A673 (cell line): ENCODE measurements around the gene NAALADL2. TPM values are rescaled to one million over a fixed set of nuclear protein-coding genes. Genes with fewer than 3 reads are reported as not detected.

Source experiments
- BruUV-seq: library from RNA; stranded (reverse); fragments of 400-500 nt; replicated peaks from 2 replicates; lab custom pipeline; 2021; lab: Mats Ljungman, UMichigan
- CTCF ChIA-PET: fragments of 300-600 bp; sonication (Branson Sonifier 250); formaldehyde crosslinking; loops from one replicate; lab custom pipeline; 2022; ENCODE audit warnings: antibody characterized with exemption; lab: Charles Lee
- POLR2A ChIA-PET: fragments of 300-600 bp; sonication (Branson Sonifier 250); formaldehyde crosslinking; loops from one replicate; lab custom pipeline; 2022; ENCODE audit warnings: antibody characterized with exemption; ENCODE audit not compliant: low non-redundant PET; lab: Charles Lee
- DNase-seq: peaks from one replicate; pipeline ENCODE4 v3.0.0-alpha.2; 2015; ENCODE audit warnings: low spot score
- H3K27ac ChIP-seq: fragments of 200-600 bp; sonication (generic); 2 replicates; pipeline ENCODE4 v1.5.1; 2016; ENCODE audit warnings: mixed run types, low read depth, mild to moderate bottlenecking, mixed read lengths, antibody characterized with exemption, low read length; ENCODE audit not compliant: poor library complexity, severe bottlenecking
- H3K27me3 ChIP-seq: fragments of 200-600 bp; sonication (generic); replicated peaks from 2 replicates; pipeline ENCODE4 v1.6.1; 2017; ENCODE audit warnings: mixed run types, low read depth, mild to moderate bottlenecking, mixed read lengths, antibody characterized with exemption, low read length; ENCODE audit not compliant: insufficient read depth, poor library complexity
- H3K36me3 ChIP-seq: fragments of 200-600 bp; sonication (generic); 2 replicates; pipeline ENCODE4 v1.6.1; 2016; ENCODE audit warnings: mixed run types, mild to moderate bottlenecking, mixed read lengths, antibody characterized with exemption, low read length; ENCODE audit not compliant: insufficient read depth, poor library complexity, severe bottlenecking
- H3K4me1 ChIP-seq: fragments of 200-600 bp; sonication (generic); 2 replicates; pipeline ENCODE4 v1.6.1; 2017; ENCODE audit warnings: mixed run types, mild to moderate bottlenecking, mixed read lengths, antibody characterized with exemption, low read length; ENCODE audit not compliant: insufficient read depth, poor library complexity, severe bottlenecking
- H3K4me3 ChIP-seq: fragments of 200-600 bp; sonication (generic); 2 replicates; pipeline ENCODE4 v1.5.1; 2016; ENCODE audit warnings: low read depth, mixed run types, mild to moderate bottlenecking, mixed read lengths, low read length; ENCODE audit not compliant: poor library complexity, severe bottlenecking
- H3K9me3 ChIP-seq: fragments of 200-600 bp; sonication (generic); 2 replicates; pipeline ENCODE4 v1.6.1; 2016; ENCODE audit warnings: mixed run types, low read depth, mild to moderate bottlenecking, mixed read lengths, antibody characterized with exemption, low read length; ENCODE audit not compliant: poor library complexity, severe bottlenecking
- EZH2 ChIP-seq: fragments of 200-600 bp; sonication (generic); IDR thresholded peaks from 2 replicates; pipeline ENCODE4 v1.6.1; 2017; ENCODE audit warnings: borderline replicate concordance, low read depth, mild to moderate bottlenecking, mixed read lengths, antibody characterized with exemption, low read length; ENCODE audit not compliant: poor library complexity, severe bottlenecking
- intact Hi-C: fragments of 100-400 bp; cut with micrococcal nuclease; formaldehyde crosslinking; loops from one replicate; pipeline ENCODE4 v1.10.0; 2022; ENCODE audit not compliant: unreplicated experiment
- total RNA-seq: library from RNA; stranded (reverse); gene quantifications from 2 replicates; pipeline ENCODE4 v1.2.3, GENCODE V29; 2021
- TF ChIP-seq, protein P1 (sequence below): fragments of 300-800, 200-600 bp; sonication (generic); conservative IDR thresholded peaks from 2 replicates; pipeline ENCODE4 v1.5.1; 2017; ENCODE audit warnings: low read depth, mild to moderate bottlenecking, antibody characterized with exemption, low read length, moderate library complexity, mixed read lengths

Gene NAALADL2
- total RNA-seq, 1 experiment from 2014 or later, result 0.64 TPM

GRCh38 chr3:175619369-175619768 lies 760.2 kb downstream of the NAALADL2 start:
- intact Hi-C loops, result no loop called here
- H3K4me3 ChIP-seq, result no peak overlapping the region
- POLR2A ChIA-PET, result no interaction called here
- H3K4me1 ChIP-seq, result no peaks in the 10 kb centered on the region
- CTCF ChIA-PET, result no interaction called here
- TF ChIP-seq, protein P1, sequence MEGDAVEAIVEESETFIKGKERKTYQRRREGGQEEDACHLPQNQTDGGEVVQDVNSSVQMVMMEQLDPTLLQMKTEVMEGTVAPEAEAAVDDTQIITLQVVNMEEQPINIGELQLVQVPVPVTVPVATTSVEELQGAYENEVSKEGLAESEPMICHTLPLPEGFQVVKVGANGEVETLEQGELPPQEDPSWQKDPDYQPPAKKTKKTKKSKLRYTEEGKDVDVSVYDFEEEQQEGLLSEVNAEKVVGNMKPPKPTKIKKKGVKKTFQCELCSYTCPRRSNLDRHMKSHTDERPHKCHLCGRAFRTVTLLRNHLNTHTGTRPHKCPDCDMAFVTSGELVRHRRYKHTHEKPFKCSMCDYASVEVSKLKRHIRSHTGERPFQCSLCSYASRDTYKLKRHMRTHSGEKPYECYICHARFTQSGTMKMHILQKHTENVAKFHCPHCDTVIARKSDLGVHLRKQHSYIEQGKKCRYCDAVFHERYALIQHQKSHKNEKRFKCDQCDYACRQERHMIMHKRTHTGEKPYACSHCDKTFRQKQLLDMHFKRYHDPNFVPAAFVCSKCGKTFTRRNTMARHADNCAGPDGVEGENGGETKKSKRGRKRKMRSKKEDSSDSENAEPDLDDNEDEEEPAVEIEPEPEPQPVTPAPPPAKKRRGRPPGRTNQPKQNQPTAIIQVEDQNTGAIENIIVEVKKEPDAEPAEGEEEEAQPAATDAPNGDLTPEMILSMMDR, result no peak
- TF ChIP-seq EZH2, result no peak
- DNase-seq, result no peak
- no TSS peak for BruUV-seq
- no peaks in the 10 kb centered on the region for H3K27me3 ChIP-seq
- H3K36me3 ChIP-seq, result no peaks in the 10 kb centered on the region
- no peak overlapping the region for H3K27ac ChIP-seq
- no peaks in the 10 kb centered on the region for H3K9me3 ChIP-seq

GRCh38 chr3:175620093-175620492 lies 761.0 kb downstream of the NAALADL2 start:
- intact Hi-C loops, result no loop called here
- H3K36me3 ChIP-seq, result no peaks in the 10 kb centered on the region
- CTCF ChIA-PET, result no interaction called here
- BruUV-seq, result no TSS peak
- H3K4me3 ChIP-seq, result no peak overlapping the region
- no peak overlapping the region for H3K27ac ChIP-seq
- TF ChIP-seq EZH2, result no peak
- TF ChIP-seq, protein P1, result no peak
- DNase-seq, result no peak
- POLR2A ChIA-PET, result no interaction called here
- no peaks in the 10 kb centered on the region for H3K4me1 ChIP-seq
- H3K27me3 ChIP-seq, result no peaks in the 10 kb centered on the region
- H3K9me3 ChIP-seq, result no peaks in the 10 kb centered on the region

DNA sequence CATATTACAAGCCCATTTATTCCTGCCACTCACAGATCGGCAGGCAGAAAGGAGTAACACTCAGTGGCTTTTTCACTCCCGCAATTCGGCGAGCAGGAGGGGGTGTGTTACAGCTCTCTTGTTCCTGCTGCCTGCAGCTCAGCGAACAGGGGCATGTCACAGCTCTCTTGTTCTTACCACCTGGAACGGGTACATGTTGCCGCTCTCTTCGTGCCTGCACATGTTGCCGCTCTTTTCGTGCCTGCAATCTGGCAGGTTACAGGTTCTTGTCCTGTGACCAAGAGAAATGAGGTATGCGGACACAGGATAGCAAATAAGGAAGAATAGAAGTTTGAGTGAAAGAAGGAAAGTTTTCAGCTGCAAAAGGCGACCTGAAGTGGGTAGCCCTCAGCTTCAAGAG lies 761.4 kb downstream of the NAALADL2 start:
- Histone ChIP-seq H3K4me3 (no peak overlapping the region), H3K4me1 (no peaks in the 10 kb centered on the region), H3K27ac (no peak overlapping the region), H3K36me3 (no peaks in the 10 kb centered on the region), H3K27me3 (no peaks in the 10 kb centered on the region), H3K9me3 (no peaks in the 10 kb centered on the region)
- intact Hi-C loops, result no loop called here
- CTCF ChIA-PET, result no interaction called here
- BruUV-seq, result no TSS peak
- no peak for DNase-seq
- POLR2A ChIA-PET, result no interaction called here
- no peak for TF ChIP-seq EZH2
- TF ChIP-seq, protein P1, result no peak
